ENCODE results near the gene RPS26. TPM values are rescaled to one million over a fixed set of nuclear protein-coding genes. Genes with fewer than 3 reads are reported as not detected.

Gene RPS26
- total RNA-seq, 4 donors from 2014 or later, result 283 to 2,670 (median 937) TPM

GRCh38 chr12:56017181-56017580 lies 24.5 kb upstream of the RPS26 start:
- no peaks in the 10 kb centered on the region for H3K27me3 ChIP-seq
- no peak for DNase-seq
- TF ChIP-seq POLR2A (IDR thresholded peaks at IDR 0.05) (no peak), EP300 (IDR thresholded peaks at IDR 0.05; ENCODE audit: low read depth) (no peak), POLR2AphosphoS5 (IDR thresholded peaks at IDR 0.05) (no peak)
- TF ChIP-seq, protein P1, sequence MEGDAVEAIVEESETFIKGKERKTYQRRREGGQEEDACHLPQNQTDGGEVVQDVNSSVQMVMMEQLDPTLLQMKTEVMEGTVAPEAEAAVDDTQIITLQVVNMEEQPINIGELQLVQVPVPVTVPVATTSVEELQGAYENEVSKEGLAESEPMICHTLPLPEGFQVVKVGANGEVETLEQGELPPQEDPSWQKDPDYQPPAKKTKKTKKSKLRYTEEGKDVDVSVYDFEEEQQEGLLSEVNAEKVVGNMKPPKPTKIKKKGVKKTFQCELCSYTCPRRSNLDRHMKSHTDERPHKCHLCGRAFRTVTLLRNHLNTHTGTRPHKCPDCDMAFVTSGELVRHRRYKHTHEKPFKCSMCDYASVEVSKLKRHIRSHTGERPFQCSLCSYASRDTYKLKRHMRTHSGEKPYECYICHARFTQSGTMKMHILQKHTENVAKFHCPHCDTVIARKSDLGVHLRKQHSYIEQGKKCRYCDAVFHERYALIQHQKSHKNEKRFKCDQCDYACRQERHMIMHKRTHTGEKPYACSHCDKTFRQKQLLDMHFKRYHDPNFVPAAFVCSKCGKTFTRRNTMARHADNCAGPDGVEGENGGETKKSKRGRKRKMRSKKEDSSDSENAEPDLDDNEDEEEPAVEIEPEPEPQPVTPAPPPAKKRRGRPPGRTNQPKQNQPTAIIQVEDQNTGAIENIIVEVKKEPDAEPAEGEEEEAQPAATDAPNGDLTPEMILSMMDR (IDR thresholded peaks at IDR 0.05), result no peak
- no peaks in the 10 kb centered on the region for H3K9me3 ChIP-seq
- peaks cover 0 to 35% (median 30%) of the 10 kb centered on the region in 4 donors for H3K4me1 ChIP-seq
- H3K27ac ChIP-seq, result no peak overlapping the region
- H3K4me3 ChIP-seq, result no peak overlapping the region
- intact Hi-C loops (cut with DNase I; ENCODE audit: low total_unique reads) (no loop called here), in situ Hi-C loops (cut with MboI; ENCODE audit: low pct_ligation_motif_present in 1 of 4, low pct_unique_long_range_greater_than_20kb in 1 of 4, low sequenced_read_pairs in 3 of 4) (no loop called here)
- no peaks in the 10 kb centered on the region for H3K36me3 ChIP-seq
- 84 to 88% methylated on average over 4 of the region's 4 CpGs for WGBS, 2 donors (ENCODE audit: low coverage in 1 of 2)

- no peak overlapping the region for H3K27ac ChIP-seq
- in situ Hi-C loops (cut with MboI; ENCODE audit: low pct_ligation_motif_present in 1 of 4, low pct_unique_long_range_greater_than_20kb in 1 of 4, low sequenced_read_pairs in 3 of 4), result no loop called here
- H3K36me3 ChIP-seq, result no peaks in the 10 kb centered on the region
- 82 to 100% methylated on average over 1 of the region's 1 CpG for WGBS, 2 donors (ENCODE audit: low coverage in 1 of 2)
- no peaks in the 10 kb centered on the region for H3K9me3 ChIP-seq
- TF ChIP-seq POLR2AphosphoS5 (IDR thresholded peaks at IDR 0.05) (no peak), POLR2A (IDR thresholded peaks at IDR 0.05) (no peak)
- no peak for DNase-seq
- H3K27me3 ChIP-seq, result no peaks in the 10 kb centered on the region
- intact Hi-C loops (cut with DNase I; ENCODE audit: low total_unique reads), result no loop called here
- H3K4me1 ChIP-seq, result peaks cover 0 to 38% (median 29%) of the 10 kb centered on the region in 4 donors
- no peak overlapping the region for H3K4me3 ChIP-seq
Observed at GRCh38 chr12:56018356-56018755, 23.4 kb upstream of the RPS26 start.

GRCh38 chr12:56020423-56021184 lies 21.1 kb upstream of the RPS26 start, which contains the start of gene IKZF4:
TSS of gene IKZF4 (plus strand) at chr12:56021043. CDS start at chr12:56021494, 451 bp downstream.
- intact Hi-C loops (cut with DNase I; ENCODE audit: low total_unique reads), result no loop called here
- Histone ChIP-seq H3K4me3 (peak within 1 kb of the TSS in 3 of 4 donors; percentile 8 to 32 (median 9)), H3K4me1 (peaks cover 0 to 20% (median 11%) of the 10 kb centered on the region in 4 donors)

DNA sequence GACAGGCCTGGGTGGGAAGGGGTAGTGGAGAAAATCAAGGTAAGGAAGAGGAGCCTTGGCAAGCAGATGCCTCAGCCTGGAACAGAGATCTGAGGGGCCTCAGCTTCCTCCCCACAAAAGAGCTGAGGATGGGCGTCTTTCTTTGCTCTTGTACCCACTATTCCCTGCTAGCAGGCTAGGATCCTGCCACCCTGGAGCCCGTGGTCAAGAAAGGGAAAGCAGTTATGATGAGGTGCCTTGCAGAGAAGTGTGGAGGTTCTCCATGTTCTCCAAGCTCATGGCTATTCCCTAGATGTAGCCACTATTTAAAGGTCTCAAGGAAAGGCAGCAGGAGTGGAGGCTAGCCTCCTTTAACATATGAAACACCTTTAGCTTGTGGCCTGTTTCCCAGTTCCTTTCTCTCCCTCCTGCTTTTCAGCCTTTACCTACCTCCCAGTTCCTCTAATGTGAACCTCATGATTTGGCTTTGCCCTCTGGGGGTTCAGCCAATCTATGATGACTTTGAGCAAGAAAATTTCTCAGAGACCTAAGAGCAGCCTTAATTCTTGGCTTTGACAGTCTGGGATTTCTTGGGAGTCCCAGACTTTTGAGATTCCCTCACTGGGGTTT lies 19.7 kb upstream of the RPS26 start:
- TF ChIP-seq EP300 (IDR thresholded peaks at IDR 0.05; ENCODE audit: low read depth), result no peak
- Histone ChIP-seq H3K27ac (peak overlapping the region; percentile 50 to 81 (median 70)), H3K36me3 (no peaks in the 10 kb centered on the region), H3K4me3 (peak overlapping the region in 1 of 4 donors; percentile 32), H3K27me3 (no peaks in the 10 kb centered on the region), H3K9me3 (no peaks in the 10 kb centered on the region), H3K4me1 (peaks cover 0 to 20% (median 11%) of the 10 kb centered on the region in 4 donors)
- no peak for DNase-seq
- in situ Hi-C loops (cut with MboI; ENCODE audit: low pct_ligation_motif_present in 1 of 4, low pct_unique_long_range_greater_than_20kb in 1 of 4, low sequenced_read_pairs in 3 of 4) (no loop called here), intact Hi-C loops (cut with DNase I; ENCODE audit: low total_unique reads) (no loop called here)
- 58% methylated on average over 2 of the region's 2 CpGs; no CpG with 5 or more reads in 1 of the 2 donors for WGBS, 2 donors (ENCODE audit: low coverage in 1 of 2)

More at GRCh38 chr12:56020423-56021184, 21.1 kb upstream of the RPS26 start, which contains the start of gene IKZF4:
- Histone ChIP-seq H3K27ac (peak within 1 kb of the TSS; percentile 60 to 81 (median 70)), H3K36me3 (no peaks in the 10 kb centered on the region), H3K27me3 (no peaks in the 10 kb centered on the region), H3K9me3 (no peaks in the 10 kb centered on the region)
- no peak for DNase-seq
- TF ChIP-seq, protein P1 (IDR thresholded peaks at IDR 0.05), result no peak
- TF ChIP-seq POLR2AphosphoS5 (IDR thresholded peaks at IDR 0.05) (no peak), EP300 (IDR thresholded peaks at IDR 0.05; ENCODE audit: low read depth) (no peak), POLR2A (IDR thresholded peaks at IDR 0.05) (no peak)
- in situ Hi-C loops (cut with MboI; ENCODE audit: low pct_ligation_motif_present in 1 of 4, low pct_unique_long_range_greater_than_20kb in 1 of 4, low sequenced_read_pairs in 3 of 4), result no loop called here
- WGBS, 2 donors (ENCODE audit: low coverage in 1 of 2), result 40 to 61% methylated on average over 1 to 9 of the region's 10 CpGs

GRCh38 chr12:56028511-56029165 lies 13.1 kb upstream of the RPS26 start:
- in situ Hi-C loops (cut with MboI; ENCODE audit: low pct_ligation_motif_present in 1 of 4, low pct_unique_long_range_greater_than_20kb in 1 of 4, low sequenced_read_pairs in 3 of 4), result no loop called here
- H3K9me3 ChIP-seq, result no peaks in the 10 kb centered on the region
- H3K36me3 ChIP-seq, result no peaks in the 10 kb centered on the region
- intact Hi-C loops (cut with DNase I; ENCODE audit: low total_unique reads), result no loop called here
- no peak for DNase-seq
- TF ChIP-seq, protein P1 (IDR thresholded peaks at IDR 0.05), result no peak
- TF ChIP-seq POLR2A (IDR thresholded peaks at IDR 0.05) (no peak), POLR2AphosphoS5 (IDR thresholded peaks at IDR 0.05) (no peak), EP300 (IDR thresholded peaks at IDR 0.05; ENCODE audit: low read depth) (no peak)
- no peak overlapping the region for H3K4me3 ChIP-seq
- H3K27ac ChIP-seq, result no peak overlapping the region
- H3K4me1 ChIP-seq, result peaks cover 0 to 5% (median 0%) of the 10 kb centered on the region in 4 donors
- WGBS, 2 donors (ENCODE audit: low coverage in 1 of 2), result 59 to 63% methylated on average over 4 to 5 of the region's 5 CpGs
- no peaks in the 10 kb centered on the region for H3K27me3 ChIP-seq
